Activated CD8-positive, alpha-beta T cell treated with anti-CD3 and anti-CD28 coated beads for 36 hours (primary cell): ENCODE results near the gene ZNF598. TPM values are rescaled to one million over a fixed set of nuclear protein-coding genes. Genes with fewer than 3 reads are reported as not detected.

Experiments used
- ATAC-seq: fragments of 200-7000 bp; cut with Tn5 transposase; one replicate; pipeline ENCODE4 v1.10.0; 2021; ENCODE audit warnings: mild to moderate bottlenecking, moderate library complexity
- CTCF ChIA-PET: fragments of 350-600 bp; sonication (Branson Sonifier 250); formaldehyde crosslinking; loops from one replicate; lab custom pipeline; 2021; ENCODE audit warnings: antibody characterized with exemption; lab: Charles Lee
- POLR2A ChIA-PET: fragments of 350-600 bp; sonication (Branson Sonifier 250); formaldehyde crosslinking; loops from one replicate; lab custom pipeline; 2021; ENCODE audit warnings: antibody characterized with exemption; lab: Charles Lee
- DNase-seq: peaks from one replicate; pipeline ENCODE4 v3.0.0-alpha.2; 2020
- H3K27ac Mint-ChIP-seq: one replicate; pipeline ENCODE4 v1.8.0; 2021; ENCODE audit warnings: mild to moderate bottlenecking, mixed read lengths
- H3K27me3 Mint-ChIP-seq: one replicate; pipeline ENCODE4 v1.8.0; 2021; ENCODE audit warnings: mixed read lengths
- H3K36me3 Mint-ChIP-seq: one replicate; pipeline ENCODE4 v1.8.0; 2021; ENCODE audit warnings: low read depth, mixed read lengths
- H3K4me1 Mint-ChIP-seq: one replicate; pipeline ENCODE4 v1.8.0; 2021; ENCODE audit warnings: low read depth, mixed read lengths
- H3K4me3 Mint-ChIP-seq: one replicate; pipeline ENCODE4 v1.8.0; 2021; ENCODE audit warnings: mild to moderate bottlenecking, moderate library complexity, mixed read lengths
- H3K9me3 Mint-ChIP-seq: one replicate; pipeline ENCODE4 v1.8.0; 2021; ENCODE audit warnings: mixed read lengths
- CTCF ChIP-seq: fragments of 200-600 bp; IDR thresholded peaks from one replicate; pipeline ENCODE4 v1.8.0; 2022; ENCODE audit warnings: antibody characterized with exemption, mild to moderate bottlenecking
- intact Hi-C: fragments of 100-400 bp; cut with micrococcal nuclease; formaldehyde crosslinking; loops from one replicate; pipeline ENCODE4 v1.10.0; 2022
- total RNA-seq, 2 experiments: library from RNA; stranded (reverse); gene quantifications; one replicate each; pipeline ENCODE4 v1.2.3, GENCODE V29; 2021

Gene ZNF598
- total RNA-seq, 2 experiments from 2014 or later, result 85.5 to 90.3 TPM

- Mint-ChIP-seq H3K4me1 (peaks cover 11% of the 10 kb centered on the region), H3K36me3 (no peaks in the 10 kb centered on the region), H3K4me3 (no peak overlapping the region), H3K27me3 (peaks cover 11% of the 10 kb centered on the region), H3K9me3 (no peaks in the 10 kb centered on the region), H3K27ac (no peak overlapping the region)
- TF ChIP-seq CTCF, result no peak
- POLR2A ChIA-PET, result no interaction called here
- CTCF ChIA-PET, result no interaction called here
- ATAC-seq, result no peak
- intact Hi-C loops, result no loop called here
- DNase-seq, result no peak
These were observed 19.1 kb upstream of the ZNF598 start for GRCh38 chr16:2028620-2029220.

GRCh38 chr16:2028146-2028545 lies 18.5 kb upstream of the ZNF598 start:
- H3K9me3 Mint-ChIP-seq, result no peaks in the 10 kb centered on the region
- DNase-seq, result no peak
- H3K27me3 Mint-ChIP-seq, result peaks cover 11% of the 10 kb centered on the region
- H3K27ac Mint-ChIP-seq, result no peak overlapping the region
- H3K36me3 Mint-ChIP-seq, result no peaks in the 10 kb centered on the region
- peaks cover 13% of the 10 kb centered on the region for H3K4me1 Mint-ChIP-seq
- TF ChIP-seq CTCF, result no peak
- H3K4me3 Mint-ChIP-seq, result peak overlapping the region; percentile 60
- ChIA-PET POLR2A (interaction anchor here (1.3 to 1.5 kb wide), 4 partner anchors 18 to 127 kb away, joined by 4 to 8 read pairs (median 6); partner anchors contain the start of genes NTHL1, TRAF7 and TSC2), CTCF (interaction anchor here (1.0 to 2.4 kb wide), 2 partner anchors 14 to 112 kb away, joined by 3 to 11 read pairs; no protein-coding TSS in a partner anchor)
- ATAC-seq, result no peak
- intact Hi-C loops, result no loop called here

- TF ChIP-seq CTCF, result peak; percentile 10
- POLR2A ChIA-PET, result interaction anchor here (1.3 to 1.5 kb wide), 4 partner anchors 18 to 128 kb away, joined by 4 to 8 read pairs (median 6); partner anchors contain the start of genes NTHL1, TRAF7 and TSC2
- Mint-ChIP-seq H3K4me1 (peaks cover 18% of the 10 kb centered on the region), H3K27ac (no peak overlapping the region), H3K36me3 (peaks cover 2% of the 10 kb centered on the region), H3K4me3 (peak overlapping the region; percentile 60), H3K27me3 (peaks cover 14% of the 10 kb centered on the region), H3K9me3 (no peaks in the 10 kb centered on the region)
- CTCF ChIA-PET, result interaction anchor here (1.0 to 2.4 kb wide), 2 partner anchors 14 to 113 kb away, joined by 3 to 11 read pairs; no protein-coding TSS in a partner anchor
- intact Hi-C loops, result no loop called here
- DNase-seq, result no peak
- ATAC-seq, result no peak
These were observed 17.7 kb upstream of the ZNF598 start for GRCh38 chr16:2027024-2028010.

- Mint-ChIP-seq H3K4me1 (peaks cover 18% of the 10 kb centered on the region), H3K4me3 (peak within 1 kb of the TSS; percentile 60), H3K9me3 (no peaks in the 10 kb centered on the region), H3K27ac (no peak within 1 kb of the TSS), H3K36me3 (peaks cover 3% of the 10 kb centered on the region), H3K27me3 (peaks cover 17% of the 10 kb centered on the region)
- intact Hi-C loops, result no loop called here
- TF ChIP-seq CTCF, result no peak
- POLR2A ChIA-PET, result interaction anchor here (1.4 to 1.5 kb wide), 2 partner anchors 126 to 128 kb away, joined by 6 to 8 read pairs; partner anchors contain the start of gene TRAF7
- CTCF ChIA-PET, result interaction anchor here (1.6 to 2.4 kb wide), 2 partner anchors 10 to 114 kb away, joined by 5 to 11 read pairs; no protein-coding TSS in a partner anchor
- ATAC-seq (no peak), DNase-seq (no peak)
These were observed 16.9 kb upstream of the ZNF598 start, which contains the start of gene NHERF2 for GRCh38 chr16:2026461-2027023. NHERF2 (plus strand) TSS chr16:2026902; CDS start chr16:2027006, 104 bp downstream.
